Spinal cord (tissue), 10 donors: ENCODE measurements around the gene INO80. TPM values are rescaled to one million over a fixed set of nuclear protein-coding genes. Genes with fewer than 3 reads are reported as not detected.

Experiments used
- DNase-seq, 6 donors: peaks; one replicate each; pipeline versions ENCODE4 v3.0.0 to v3.0.0-alpha.2; 2013 to 2015; ENCODE audit warnings: low spot score in 6 of 6, low read depth in 4 of 6
- H3K27ac ChIP-seq: one replicate; pipeline ENCODE4 v1.5.1; 2013; ENCODE audit warnings: low read depth, low read length, control low read depth
- H3K27me3 ChIP-seq: one replicate; pipeline ENCODE4 v1.6.1; 2013; ENCODE audit warnings: low read length; ENCODE audit not compliant: control insufficient read depth, insufficient read depth
- H3K36me3 ChIP-seq: one replicate; pipeline ENCODE4 v1.6.1; 2013; ENCODE audit warnings: low read length; ENCODE audit not compliant: control insufficient read depth, insufficient read depth
- H3K4me1 ChIP-seq: one replicate; pipeline ENCODE4 v1.6.1; 2013; ENCODE audit warnings: low read length; ENCODE audit not compliant: control insufficient read depth, insufficient read depth
- H3K4me3 ChIP-seq: one replicate; pipeline ENCODE4 v1.5.1; 2013; ENCODE audit warnings: low read depth, low read length, control low read depth
- H3K9me3 ChIP-seq: one replicate; pipeline ENCODE4 v1.6.1; 2013; ENCODE audit warnings: low read length; ENCODE audit not compliant: control insufficient read depth, insufficient read depth
- WGBS: methylation state at CpG from one replicate; pipeline ENCODE4 v1.1.5; 2013; ENCODE audit warnings: missing lambda C conversion rate; ENCODE audit not compliant: insufficient coverage; 5-methylcytosine and 5-hydroxymethylcytosine counted together
- polyA plus RNA-seq, 2 donors: library from polyadenylated mRNA; unstranded; fragments of 120-200 nt; gene quantifications; one replicate each; pipeline ENCODE4 v1.2.1, GENCODE V29; 2013; ENCODE audit not compliant: insufficient read length in 2 of 2
- total RNA-seq, 2 donors: library from RNA; depleted of rRNA in 1 of 2; stranded (reverse); fragments of 120-200 nt in 1 of 2; fragments of >200 nt in 1 of 2; gene quantifications; one replicate each; pipeline versions ENCODE4 v1.2.3 to v1.2.4, GENCODE V29; 2013 to 2014
- donor health status: healthy.

Gene INO80
- total and polyA plus RNA-seq, 4 donors: 15.9 to 27.8 (median 19.3) TPM

DNA sequence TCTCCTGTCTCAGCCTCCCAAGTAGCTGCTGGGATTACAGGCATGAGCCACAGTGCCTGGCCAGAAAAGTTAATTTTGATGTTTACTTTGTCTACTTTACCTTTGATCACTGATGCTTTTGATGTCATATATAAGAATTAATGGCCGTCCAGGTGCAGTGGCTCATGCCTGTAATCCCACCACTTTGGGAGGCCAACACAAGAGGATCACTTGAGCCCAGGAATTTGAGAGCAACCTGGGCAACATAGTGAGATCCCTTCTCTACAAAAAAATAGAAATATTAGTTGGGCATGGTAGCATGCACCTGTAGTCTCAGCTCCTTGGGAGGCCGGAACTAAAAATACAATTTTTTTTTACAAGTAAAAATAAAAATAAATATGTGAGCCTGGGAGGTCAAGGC, 6.8 kb upstream of the INO80 start:
- H3K36me3 ChIP-seq: no peaks in the 10 kb centered on the region
- no peak overlapping the region for H3K4me3 ChIP-seq
- H3K27ac ChIP-seq: no peak overlapping the region
- H3K4me1 ChIP-seq: no peaks in the 10 kb centered on the region
- H3K9me3 ChIP-seq: no peaks in the 10 kb centered on the region
- peaks cover 4% of the 10 kb centered on the region for H3K27me3 ChIP-seq
- no CpG with 5 or more reads among the region's 2 CpGs for WGBS
- no peak for DNase-seq

DNA sequence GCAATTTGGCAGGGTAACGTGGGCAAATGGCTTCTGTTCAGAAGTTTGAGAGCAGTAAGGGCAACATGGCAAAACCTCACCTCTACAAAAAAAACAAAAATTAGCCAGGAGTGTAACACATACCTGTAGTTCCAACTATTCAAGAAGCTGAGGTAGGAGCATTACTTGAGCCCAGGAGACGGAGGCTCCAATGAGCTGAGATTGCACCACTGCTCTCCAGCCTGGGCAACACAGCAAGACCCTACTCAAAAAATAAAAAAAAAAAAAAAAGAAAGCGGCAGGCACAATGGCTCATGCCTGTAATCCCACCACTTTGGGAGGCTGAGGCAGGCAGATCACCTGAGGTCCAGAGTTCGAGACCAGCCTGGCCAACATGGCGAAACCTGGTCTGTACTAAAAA, 5.9 kb upstream of the INO80 start:
- no peak overlapping the region for H3K4me3 ChIP-seq
- WGBS: 100% methylated on average over 1 of the region's 5 CpGs
- peaks cover 4% of the 10 kb centered on the region for H3K27me3 ChIP-seq
- H3K27ac ChIP-seq: no peak overlapping the region
- H3K36me3 ChIP-seq: no peaks in the 10 kb centered on the region
- H3K9me3 ChIP-seq: no peaks in the 10 kb centered on the region
- peaks cover 2% of the 10 kb centered on the region for H3K4me1 ChIP-seq
- DNase-seq: no peak

DNA sequence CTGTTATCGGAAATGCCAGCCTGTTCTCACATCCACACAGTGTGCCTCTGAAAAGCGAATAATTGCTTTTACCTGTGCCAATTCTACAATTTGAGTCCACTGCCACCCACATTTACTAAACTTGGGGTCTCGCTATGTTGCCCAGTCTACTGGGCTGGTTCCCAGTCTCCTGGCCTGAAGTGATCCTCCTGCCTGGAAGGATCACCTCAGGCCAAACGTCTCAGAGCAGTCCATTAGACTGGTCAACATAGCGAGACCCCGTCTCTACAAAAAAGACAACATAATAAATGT, 827 bp upstream of the INO80 start:
- Histone ChIP-seq H3K27ac (peak overlapping the region; percentile 94), H3K4me1 (peaks cover 10% of the 10 kb centered on the region), H3K27me3 (no peaks in the 10 kb centered on the region), H3K36me3 (peaks cover 10% of the 10 kb centered on the region), H3K4me3 (peak overlapping the region; percentile 76), H3K9me3 (no peaks in the 10 kb centered on the region)
- WGBS: 60% methylated on average over 3 of the region's 6 CpGs
- DNase-seq: peak in 1 of 6 donors; percentile 1

DNA sequence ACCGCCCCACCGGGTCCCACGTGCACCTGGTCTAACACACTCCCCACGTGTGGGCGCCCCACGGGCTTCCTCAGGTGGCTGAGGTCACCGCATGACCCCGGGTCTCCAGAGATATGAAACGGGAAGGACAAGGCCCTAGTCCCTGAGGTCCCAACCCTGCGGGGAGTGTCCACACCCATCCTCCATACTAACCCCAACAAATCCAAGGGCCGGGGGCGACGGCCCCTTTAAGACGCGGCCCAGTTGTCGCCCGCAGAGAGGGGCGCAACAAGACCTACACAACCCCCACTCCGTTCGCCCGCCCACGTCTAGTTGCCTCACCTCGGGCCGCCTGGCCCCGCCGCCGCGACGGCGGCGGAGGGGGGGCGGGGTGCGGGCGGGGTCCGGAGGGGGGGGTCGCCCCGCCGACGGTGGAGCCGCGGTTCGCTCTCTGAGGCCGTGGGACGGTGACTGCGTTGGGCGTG, 396 bp downstream of the INO80 start:
- Histone ChIP-seq H3K27ac (peak overlapping the region; percentile 94), H3K4me1 (peaks cover 10% of the 10 kb centered on the region), H3K27me3 (no peaks in the 10 kb centered on the region), H3K36me3 (peaks cover 14% of the 10 kb centered on the region), H3K9me3 (no peaks in the 10 kb centered on the region), H3K4me3 (peak overlapping the region; percentile 76)
- peak; percentile 10 to 79 (median 31) for DNase-seq
- 0% methylated on average over 29 of the region's 46 CpGs for WGBS

DNA sequence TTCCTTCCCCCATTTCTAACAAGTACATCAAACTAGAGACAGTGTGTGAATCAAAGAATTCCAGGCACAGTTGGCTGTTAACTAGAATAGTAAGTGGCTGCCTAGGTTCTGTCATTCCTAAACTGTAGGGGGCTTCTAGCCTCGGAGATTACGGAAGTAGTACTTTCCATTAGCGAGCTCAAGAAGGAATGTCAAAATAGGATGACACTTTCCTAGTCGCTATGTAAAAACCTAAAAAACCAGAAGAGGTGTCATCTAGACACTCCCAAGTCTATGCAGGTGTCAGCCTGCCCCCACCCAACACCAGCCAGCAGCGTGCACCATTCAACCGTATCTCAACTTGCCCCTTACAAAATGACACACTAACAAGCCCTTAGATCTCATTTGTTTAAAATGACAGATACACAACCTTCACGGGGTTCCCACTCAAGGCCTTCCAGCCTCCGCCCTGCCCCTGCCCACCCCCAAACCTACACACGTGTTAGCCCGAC, 874 bp downstream of the INO80 start:
- Histone ChIP-seq H3K9me3 (no peaks in the 10 kb centered on the region), H3K4me1 (peaks cover 10% of the 10 kb centered on the region), H3K27ac (peak overlapping the region; percentile 94), H3K36me3 (peaks cover 17% of the 10 kb centered on the region), H3K4me3 (peak overlapping the region; percentile 76), H3K27me3 (no peaks in the 10 kb centered on the region)
- 0% methylated on average over 10 of the region's 10 CpGs for WGBS
- DNase-seq: peak in 5 of 6 donors; percentile 5 to 77 (median 17)

DNA sequence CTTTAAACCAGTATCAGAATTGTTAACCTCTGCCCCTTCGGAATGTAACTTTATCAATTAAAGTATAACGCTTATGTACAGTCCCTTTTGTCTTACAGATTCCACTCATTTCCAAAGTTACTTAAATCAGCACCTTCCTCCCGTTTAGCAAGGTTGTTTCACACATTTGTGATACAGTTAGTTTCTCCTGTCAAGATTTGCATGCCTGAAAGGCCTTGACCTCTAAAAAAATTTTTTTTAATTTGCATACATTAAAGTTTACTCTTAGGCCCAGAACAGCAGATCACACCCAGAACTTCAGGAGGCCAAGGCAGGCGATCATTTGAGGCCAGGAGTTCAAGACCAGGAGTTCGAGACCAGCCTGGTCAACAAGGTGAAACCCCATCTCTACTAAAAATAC, 9.1 kb downstream of the INO80 start:
- H3K36me3 ChIP-seq: peaks cover 12% of the 10 kb centered on the region
- no peak overlapping the region for H3K4me3 ChIP-seq
- H3K27ac ChIP-seq: no peak overlapping the region
- H3K9me3 ChIP-seq: no peaks in the 10 kb centered on the region
- no peak for DNase-seq
- H3K4me1 ChIP-seq: no peaks in the 10 kb centered on the region
- WGBS: 100% methylated on average over 3 of the region's 5 CpGs
- no peaks in the 10 kb centered on the region for H3K27me3 ChIP-seq

DNA sequence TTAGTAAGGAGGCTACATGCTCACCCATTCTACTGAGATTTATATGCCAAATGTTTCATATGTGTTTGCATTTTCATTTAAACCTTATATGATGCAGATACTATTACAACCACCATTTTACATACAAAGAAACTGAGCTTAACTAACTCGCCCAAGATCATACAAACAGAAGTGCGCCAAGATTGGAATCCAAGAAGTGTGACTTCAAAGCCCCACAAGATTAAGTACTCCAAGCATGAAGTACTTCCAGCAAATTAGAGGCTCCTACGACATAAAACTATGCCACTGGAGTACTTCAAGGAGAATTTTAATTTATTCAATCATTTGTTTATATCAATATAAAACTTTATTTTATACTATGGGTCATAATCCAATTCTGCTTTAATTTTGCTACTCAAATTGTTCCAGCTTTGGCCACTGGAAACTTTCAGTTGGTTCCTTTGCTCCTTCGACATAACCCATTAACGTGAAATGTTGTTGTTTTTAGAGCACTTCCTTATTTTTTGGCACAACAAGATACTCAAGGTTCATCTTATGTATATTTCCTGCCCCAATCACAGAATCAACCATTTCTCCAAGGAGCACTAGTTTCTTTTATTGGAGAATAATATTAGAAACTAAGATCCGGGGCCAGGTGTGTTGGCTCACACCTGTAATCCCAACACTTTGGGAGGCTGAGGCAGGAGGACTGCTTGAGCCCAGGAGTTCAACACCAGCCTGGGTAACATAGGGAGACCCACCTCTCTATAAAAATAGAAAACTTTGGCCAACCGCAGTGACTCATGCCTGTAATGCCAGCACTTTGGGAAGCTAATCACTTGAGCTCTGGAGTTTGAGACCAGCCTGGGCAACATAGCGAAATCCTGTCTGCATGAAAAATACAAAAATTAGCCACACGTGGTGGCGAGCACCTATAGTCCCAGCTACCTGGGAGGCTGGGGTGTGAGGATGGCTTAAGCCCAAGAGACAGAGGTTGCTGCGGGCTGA, 10.4 kb downstream of the INO80 start:
- no peaks in the 10 kb centered on the region for H3K9me3 ChIP-seq
- WGBS: 98% methylated on average over 5 of the region's 11 CpGs
- no peak overlapping the region for H3K4me3 ChIP-seq
- H3K4me1 ChIP-seq: no peaks in the 10 kb centered on the region
- H3K27me3 ChIP-seq: no peaks in the 10 kb centered on the region
- no peak overlapping the region for H3K27ac ChIP-seq
- DNase-seq: no peak
- peaks cover 7% of the 10 kb centered on the region for H3K36me3 ChIP-seq

DNA sequence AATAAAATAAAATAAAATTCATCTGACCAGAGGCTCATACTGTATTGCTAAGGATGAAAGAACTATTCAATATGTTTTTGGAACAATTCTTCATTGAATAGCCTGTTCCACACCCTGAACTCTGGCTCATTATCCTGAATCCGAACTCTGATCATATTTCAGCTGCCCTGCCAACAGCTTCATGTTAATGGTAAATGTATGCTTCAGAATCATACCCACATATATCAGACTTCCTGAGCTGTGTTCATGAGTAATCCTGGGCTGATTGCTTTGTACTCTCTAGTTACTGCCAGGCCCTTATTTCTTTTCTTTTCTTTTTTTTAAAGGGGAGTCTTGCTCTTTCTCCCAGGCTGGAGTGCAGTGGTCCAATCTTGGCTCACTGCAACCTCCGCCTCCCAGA, 11.8 kb downstream of the INO80 start:
- Histone ChIP-seq H3K27me3 (no peaks in the 10 kb centered on the region), H3K4me1 (no peaks in the 10 kb centered on the region), H3K4me3 (no peak overlapping the region), H3K36me3 (peaks cover 8% of the 10 kb centered on the region), H3K27ac (no peak overlapping the region), H3K9me3 (no peaks in the 10 kb centered on the region)
- DNase-seq: peak in 1 of 6 donors; percentile 16
- WGBS: 88% methylated on average over 1 of the region's 2 CpGs

DNA sequence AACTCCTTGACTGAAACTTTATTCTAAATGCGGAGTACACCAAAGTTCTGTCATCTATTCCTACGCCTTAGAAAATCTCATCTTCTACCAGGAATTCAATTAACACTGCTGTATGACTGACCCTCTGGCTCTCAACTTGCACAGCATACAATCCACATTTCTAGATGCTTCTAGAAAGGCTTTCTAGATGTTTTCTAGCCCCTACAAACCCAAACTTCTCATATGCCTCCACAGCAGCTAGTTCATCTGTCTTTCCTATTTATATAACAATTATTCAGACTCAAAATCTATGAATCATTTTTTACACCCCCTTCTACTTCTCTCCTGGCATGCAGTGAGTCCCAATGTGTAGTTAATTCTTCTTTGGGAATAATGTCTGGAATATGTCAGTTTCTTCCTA, 13.2 kb downstream of the INO80 start:
- H3K4me1 ChIP-seq: no peaks in the 10 kb centered on the region
- WGBS: 96% methylated on average over 2 of the region's 2 CpGs
- no peak overlapping the region for H3K27ac ChIP-seq
- DNase-seq: no peak
- no peaks in the 10 kb centered on the region for H3K27me3 ChIP-seq
- no peak overlapping the region for H3K4me3 ChIP-seq
- H3K36me3 ChIP-seq: peaks cover 5% of the 10 kb centered on the region
- no peaks in the 10 kb centered on the region for H3K9me3 ChIP-seq

DNA sequence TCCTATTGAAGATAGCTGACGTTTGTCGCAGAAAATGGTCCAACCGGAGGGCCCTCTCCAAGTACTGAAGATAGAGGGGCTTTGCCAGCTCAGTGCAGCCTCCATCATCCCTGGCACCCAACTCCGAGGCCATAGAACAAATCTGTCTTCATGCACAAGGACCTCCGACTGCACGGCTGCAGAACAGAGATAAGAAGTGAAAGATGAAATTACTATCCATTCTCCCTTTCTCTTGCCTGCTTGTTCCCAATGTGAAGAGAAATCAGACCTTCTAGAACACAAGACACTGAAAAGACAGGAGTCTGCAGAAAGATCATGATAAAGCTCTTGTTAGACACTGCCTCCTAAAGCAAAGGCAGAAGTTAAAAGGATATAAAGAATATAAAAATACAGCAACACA, 19.9 kb downstream of the INO80 start:
- Histone ChIP-seq H3K27me3 (no peaks in the 10 kb centered on the region), H3K27ac (no peak overlapping the region), H3K9me3 (no peaks in the 10 kb centered on the region), H3K4me3 (no peak overlapping the region), H3K4me1 (no peaks in the 10 kb centered on the region), H3K36me3 (peaks cover 26% of the 10 kb centered on the region)
- WGBS: no CpG with 5 or more reads among the region's 6 CpGs
- no peak for DNase-seq
